Fibroblast of lung (primary cell): ENCODE results near the gene CHST12.

ENCODE experiments used
- EZH2 ChIP-seq: IDR thresholded peaks from 2 replicates; pipeline ENCODE4 v1.5.1; 2012; ENCODE audit warnings: low read length, control low read depth, mild to moderate bottlenecking; ENCODE audit errors: missing control alignments
- TF ChIP-seq, protein P1 (sequence below), 2 donors: IDR thresholded peaks in 1 of 2; conservative IDR thresholded peaks in 1 of 2; 1 replicate in 1 of 2; 2 replicates in 1 of 2; pipeline ENCODE4 v1.5.1; 2011 to 2012; ENCODE audit warnings: low read length in 2 of 2, control low read depth in 1 of 2, inconsistent platforms in 1 of 2, low read depth in 1 of 2, mild to moderate bottlenecking in 1 of 2

DNA sequence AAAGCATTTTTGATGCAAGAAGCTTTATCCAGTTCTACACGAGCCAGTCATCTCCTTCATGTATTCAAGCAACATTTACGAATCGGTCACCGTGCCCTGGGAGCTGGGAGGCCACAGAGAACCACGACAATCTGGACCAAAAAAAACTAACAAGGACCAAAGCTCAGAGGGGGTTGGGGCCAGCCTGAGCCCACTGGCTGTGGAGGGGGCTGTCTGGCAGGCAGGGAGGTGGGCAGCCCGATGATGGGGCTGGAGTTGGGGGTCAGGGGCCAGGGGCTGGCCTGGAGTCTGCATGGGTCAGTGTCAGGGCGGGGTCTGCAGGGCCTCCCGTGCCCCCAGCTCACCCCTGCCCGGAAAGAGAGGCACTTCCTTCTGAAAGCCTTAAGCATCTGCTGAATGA lies 85.3 kb downstream of the CHST12 start:
- TF ChIP-seq, protein P1, sequence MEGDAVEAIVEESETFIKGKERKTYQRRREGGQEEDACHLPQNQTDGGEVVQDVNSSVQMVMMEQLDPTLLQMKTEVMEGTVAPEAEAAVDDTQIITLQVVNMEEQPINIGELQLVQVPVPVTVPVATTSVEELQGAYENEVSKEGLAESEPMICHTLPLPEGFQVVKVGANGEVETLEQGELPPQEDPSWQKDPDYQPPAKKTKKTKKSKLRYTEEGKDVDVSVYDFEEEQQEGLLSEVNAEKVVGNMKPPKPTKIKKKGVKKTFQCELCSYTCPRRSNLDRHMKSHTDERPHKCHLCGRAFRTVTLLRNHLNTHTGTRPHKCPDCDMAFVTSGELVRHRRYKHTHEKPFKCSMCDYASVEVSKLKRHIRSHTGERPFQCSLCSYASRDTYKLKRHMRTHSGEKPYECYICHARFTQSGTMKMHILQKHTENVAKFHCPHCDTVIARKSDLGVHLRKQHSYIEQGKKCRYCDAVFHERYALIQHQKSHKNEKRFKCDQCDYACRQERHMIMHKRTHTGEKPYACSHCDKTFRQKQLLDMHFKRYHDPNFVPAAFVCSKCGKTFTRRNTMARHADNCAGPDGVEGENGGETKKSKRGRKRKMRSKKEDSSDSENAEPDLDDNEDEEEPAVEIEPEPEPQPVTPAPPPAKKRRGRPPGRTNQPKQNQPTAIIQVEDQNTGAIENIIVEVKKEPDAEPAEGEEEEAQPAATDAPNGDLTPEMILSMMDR (conservative IDR thresholded peaks at IDR 0.05 in 1 of 2, IDR thresholded peaks at IDR 0.05 in 1 of 2; ENCODE audit: low read depth in 1 of 2, low read length in 2 of 2): no peak
- no peak for TF ChIP-seq EZH2
